ENCODE results near the gene BBS2. TPM values are rescaled to one million over a fixed set of nuclear protein-coding genes. Genes with fewer than 3 reads are reported as not detected.

BBS2 gene
- total RNA-seq, 4 donors from 2014 or later, result 38.7 to 171 (median 41.2) TPM

GRCh38 chr16:56466344-56466743 lies 53.5 kb downstream of the BBS2 start:
- Histone ChIP-seq H3K4me1 (no peaks in the 10 kb centered on the region), H3K27me3 (no peaks in the 10 kb centered on the region), H3K4me3 (no peak overlapping the region), H3K36me3 (peaks cover 0 to 61% (median 30%) of the 10 kb centered on the region in 4 donors), H3K9me3 (no peaks in the 10 kb centered on the region), H3K27ac (no peak overlapping the region)
- intact Hi-C loops (cut with DNase I; ENCODE audit: low total_unique reads), result no loop called here
- DNase-seq, result no peak
- in situ Hi-C loops (cut with MboI; ENCODE audit: low pct_ligation_motif_present in 1 of 4, low pct_unique_long_range_greater_than_20kb in 1 of 4, low sequenced_read_pairs in 3 of 4), result no loop called here
- WGBS, 2 donors (ENCODE audit: low coverage in 1 of 2), result 92% methylated on average over 2 of the region's 2 CpGs
- no peak for TF ChIP-seq EP300 (IDR thresholded peaks at IDR 0.05; ENCODE audit: low read depth)
- no peak for TF ChIP-seq POLR2AphosphoS5 (IDR thresholded peaks at IDR 0.05)
- TF ChIP-seq POLR2A (IDR thresholded peaks at IDR 0.05), result no peak
- TF ChIP-seq, protein P1, sequence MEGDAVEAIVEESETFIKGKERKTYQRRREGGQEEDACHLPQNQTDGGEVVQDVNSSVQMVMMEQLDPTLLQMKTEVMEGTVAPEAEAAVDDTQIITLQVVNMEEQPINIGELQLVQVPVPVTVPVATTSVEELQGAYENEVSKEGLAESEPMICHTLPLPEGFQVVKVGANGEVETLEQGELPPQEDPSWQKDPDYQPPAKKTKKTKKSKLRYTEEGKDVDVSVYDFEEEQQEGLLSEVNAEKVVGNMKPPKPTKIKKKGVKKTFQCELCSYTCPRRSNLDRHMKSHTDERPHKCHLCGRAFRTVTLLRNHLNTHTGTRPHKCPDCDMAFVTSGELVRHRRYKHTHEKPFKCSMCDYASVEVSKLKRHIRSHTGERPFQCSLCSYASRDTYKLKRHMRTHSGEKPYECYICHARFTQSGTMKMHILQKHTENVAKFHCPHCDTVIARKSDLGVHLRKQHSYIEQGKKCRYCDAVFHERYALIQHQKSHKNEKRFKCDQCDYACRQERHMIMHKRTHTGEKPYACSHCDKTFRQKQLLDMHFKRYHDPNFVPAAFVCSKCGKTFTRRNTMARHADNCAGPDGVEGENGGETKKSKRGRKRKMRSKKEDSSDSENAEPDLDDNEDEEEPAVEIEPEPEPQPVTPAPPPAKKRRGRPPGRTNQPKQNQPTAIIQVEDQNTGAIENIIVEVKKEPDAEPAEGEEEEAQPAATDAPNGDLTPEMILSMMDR (IDR thresholded peaks at IDR 0.05), result no peak

- 93 to 95% methylated on average over 4 to 6 of the region's 6 CpGs for WGBS, 2 donors (ENCODE audit: low coverage in 1 of 2)
- no peaks in the 10 kb centered on the region for H3K4me1 ChIP-seq
- H3K36me3 ChIP-seq, result peaks cover 0 to 51% (median 21%) of the 10 kb centered on the region in 4 donors
- in situ Hi-C loops (cut with MboI; ENCODE audit: low pct_ligation_motif_present in 1 of 4, low pct_unique_long_range_greater_than_20kb in 1 of 4, low sequenced_read_pairs in 3 of 4), result no loop called here
- no peak overlapping the region for H3K27ac ChIP-seq
- H3K9me3 ChIP-seq, result no peaks in the 10 kb centered on the region
- no peak for DNase-seq
- TF ChIP-seq EP300 (IDR thresholded peaks at IDR 0.05; ENCODE audit: low read depth) (no peak), POLR2A (IDR thresholded peaks at IDR 0.05) (no peak), POLR2AphosphoS5 (IDR thresholded peaks at IDR 0.05) (no peak)
- TF ChIP-seq, protein P1 (IDR thresholded peaks at IDR 0.05), result no peak
- intact Hi-C loops (cut with DNase I; ENCODE audit: low total_unique reads), result no loop called here
- H3K27me3 ChIP-seq, result no peaks in the 10 kb centered on the region
- no peak overlapping the region for H3K4me3 ChIP-seq
Measured at GRCh38 chr16:56463153-56463552, 56.7 kb downstream of the BBS2 start.

GRCh38 chr16:56462064-56462796 lies 57.6 kb downstream of the BBS2 start:
- Histone ChIP-seq H3K9me3 (no peaks in the 10 kb centered on the region), H3K4me3 (no peak overlapping the region), H3K36me3 (peaks cover 0 to 51% (median 18%) of the 10 kb centered on the region in 4 donors), H3K27me3 (no peaks in the 10 kb centered on the region), H3K4me1 (no peaks in the 10 kb centered on the region), H3K27ac (no peak overlapping the region)
- WGBS, 2 donors (ENCODE audit: low coverage in 1 of 2), result 65 to 74% methylated on average over 3 of the region's 3 CpGs
- in situ Hi-C loops (cut with MboI; ENCODE audit: low pct_ligation_motif_present in 1 of 4, low pct_unique_long_range_greater_than_20kb in 1 of 4, low sequenced_read_pairs in 3 of 4), result no loop called here
- TF ChIP-seq POLR2A (IDR thresholded peaks at IDR 0.05), result no peak
- TF ChIP-seq, protein P1 (IDR thresholded peaks at IDR 0.05), result no peak
- TF ChIP-seq EP300 (IDR thresholded peaks at IDR 0.05; ENCODE audit: low read depth), result no peak
- no peak for TF ChIP-seq POLR2AphosphoS5 (IDR thresholded peaks at IDR 0.05)
- no peak for DNase-seq
- intact Hi-C loops (cut with DNase I; ENCODE audit: low total_unique reads), result no loop called here

GRCh38 chr16:56460101-56460500 lies 59.7 kb downstream of the BBS2 start:
- in situ Hi-C loops (cut with MboI; ENCODE audit: low pct_ligation_motif_present in 1 of 4, low pct_unique_long_range_greater_than_20kb in 1 of 4, low sequenced_read_pairs in 3 of 4) (no loop called here), intact Hi-C loops (cut with DNase I; ENCODE audit: low total_unique reads) (no loop called here)
- Histone ChIP-seq H3K4me1 (no peaks in the 10 kb centered on the region), H3K36me3 (peaks cover 0 to 40% (median 16%) of the 10 kb centered on the region in 4 donors), H3K27ac (no peak overlapping the region), H3K27me3 (no peaks in the 10 kb centered on the region), H3K4me3 (no peak overlapping the region), H3K9me3 (no peaks in the 10 kb centered on the region)
- no peak for DNase-seq
- TF ChIP-seq POLR2A (IDR thresholded peaks at IDR 0.05), result no peak
- TF ChIP-seq, protein P1 (IDR thresholded peaks at IDR 0.05), result no peak
- no peak for TF ChIP-seq EP300 (IDR thresholded peaks at IDR 0.05; ENCODE audit: low read depth)
- TF ChIP-seq POLR2AphosphoS5 (IDR thresholded peaks at IDR 0.05), result no peak
- 94 to 95% methylated on average over 2 of the region's 2 CpGs for WGBS, 2 donors (ENCODE audit: low coverage in 1 of 2)

Data from transverse colon (tissue), 4 donors.